ENCODE results near the gene ZBTB7C. TPM values are rescaled to one million over a fixed set of nuclear protein-coding genes. Genes with fewer than 3 reads are reported as not detected.

ZBTB7C gene
- total and polyA plus RNA-seq, 4 donors = 3.2 to 10.9 (median 3.7) TPM

GRCh38 chr18:48035556-48035860 lies 373.7 kb downstream of the ZBTB7C start:
- H3K4me3 ChIP-seq = no peak overlapping the region
- 92 to 95% methylated on average over 3 of the region's 3 CpGs for WGBS, 2 donors
- DNase-seq (no peak), ATAC-seq (ENCODE audit: insufficient read depth, low FRiP score) (no peak)
- no peaks in the 10 kb centered on the region for H3K27me3 ChIP-seq (ENCODE audit: control insufficient read depth in 3 of 3, insufficient read depth in 3 of 3, low read length in 2 of 3)
- H3K4me1 ChIP-seq (ENCODE audit: control insufficient read depth in 5 of 5, insufficient read depth in 5 of 5, low read length in 5 of 5) = no peaks in the 10 kb centered on the region
- H3K9ac ChIP-seq (ENCODE audit: insufficient read depth in 1 of 2, low read length in 2 of 2) = no peak overlapping the region
- TF ChIP-seq CTCF (IDR thresholded peaks at IDR 0.05; ENCODE audit: control extremely low read depth, extremely low read depth) = no peak
- peaks cover 0 to 2% (median 0%) of the 10 kb centered on the region in 4 donors for H3K36me3 ChIP-seq (ENCODE audit: control insufficient read depth in 4 of 4, insufficient read depth in 4 of 4, low read length in 4 of 4)
- H3K9me3 ChIP-seq (ENCODE audit: control insufficient read depth in 4 of 4, insufficient read depth in 3 of 4, low read length in 3 of 4) = no peaks in the 10 kb centered on the region
- no peak overlapping the region for H3K27ac ChIP-seq (ENCODE audit: low read depth in 1 of 2, low read length in 1 of 2)

- Histone ChIP-seq H3K36me3 (ENCODE audit: control insufficient read depth in 4 of 4, insufficient read depth in 4 of 4, low read length in 4 of 4) (peaks cover 0 to 2% (median 0%) of the 10 kb centered on the region in 4 donors), H3K27me3 (ENCODE audit: control insufficient read depth in 3 of 3, insufficient read depth in 3 of 3, low read length in 2 of 3) (no peaks in the 10 kb centered on the region), H3K4me1 (ENCODE audit: control insufficient read depth in 5 of 5, insufficient read depth in 5 of 5, low read length in 5 of 5) (no peaks in the 10 kb centered on the region), H3K9me3 (ENCODE audit: control insufficient read depth in 4 of 4, insufficient read depth in 3 of 4, low read length in 3 of 4) (no peaks in the 10 kb centered on the region), H3K4me3 (no peak overlapping the region), H3K27ac (ENCODE audit: low read depth in 1 of 2, low read length in 1 of 2) (peak overlapping the region in 1 of 2 donors; percentile 1), H3K9ac (ENCODE audit: insufficient read depth in 1 of 2, low read length in 2 of 2) (no peak overlapping the region)
- no peak for TF ChIP-seq CTCF (IDR thresholded peaks at IDR 0.05; ENCODE audit: control extremely low read depth, extremely low read depth)
- DNase-seq (no peak), ATAC-seq (ENCODE audit: insufficient read depth, low FRiP score) (no peak)
- WGBS, 2 donors = 93 to 95% methylated on average over 16 of the region's 16 CpGs
Measured at GRCh38 chr18:48034651-48035555, 374.3 kb downstream of the ZBTB7C start.

- peak overlapping the region in 1 of 2 donors; percentile 1 for H3K27ac ChIP-seq (ENCODE audit: low read depth in 1 of 2, low read length in 1 of 2)
- no peaks in the 10 kb centered on the region for H3K9me3 ChIP-seq (ENCODE audit: control insufficient read depth in 4 of 4, insufficient read depth in 3 of 4, low read length in 3 of 4)
- DNase-seq (peak in 1 of 3 donors; percentile 14), ATAC-seq (ENCODE audit: insufficient read depth, low FRiP score) (no peak)
- WGBS, 2 donors = 83 to 90% methylated on average over 9 of the region's 9 CpGs
- H3K4me1 ChIP-seq (ENCODE audit: control insufficient read depth in 5 of 5, insufficient read depth in 5 of 5, low read length in 5 of 5) = no peaks in the 10 kb centered on the region
- no peak overlapping the region for H3K4me3 ChIP-seq
- no peaks in the 10 kb centered on the region for H3K36me3 ChIP-seq (ENCODE audit: control insufficient read depth in 4 of 4, insufficient read depth in 4 of 4, low read length in 4 of 4)
- H3K9ac ChIP-seq (ENCODE audit: insufficient read depth in 1 of 2, low read length in 2 of 2) = no peak overlapping the region
- no peaks in the 10 kb centered on the region for H3K27me3 ChIP-seq (ENCODE audit: control insufficient read depth in 3 of 3, insufficient read depth in 3 of 3, low read length in 2 of 3)
- TF ChIP-seq CTCF (IDR thresholded peaks at IDR 0.05; ENCODE audit: control extremely low read depth, extremely low read depth) = no peak
Measured at GRCh38 chr18:48033790-48034650, 375.2 kb downstream of the ZBTB7C start.

Measured in lung (tissue), 12 donors.